ENCODE results near the gene LPAR1. TPM values are rescaled to one million over a fixed set of nuclear protein-coding genes. Genes with fewer than 3 reads are reported as not detected.

LPAR1 gene
- total and polyA plus RNA-seq, 2 of the 8 experiments (the other 6 are each of a cell fraction or from before 2014, with no cell fraction given): 3.4 to 5.1 TPM

DNA sequence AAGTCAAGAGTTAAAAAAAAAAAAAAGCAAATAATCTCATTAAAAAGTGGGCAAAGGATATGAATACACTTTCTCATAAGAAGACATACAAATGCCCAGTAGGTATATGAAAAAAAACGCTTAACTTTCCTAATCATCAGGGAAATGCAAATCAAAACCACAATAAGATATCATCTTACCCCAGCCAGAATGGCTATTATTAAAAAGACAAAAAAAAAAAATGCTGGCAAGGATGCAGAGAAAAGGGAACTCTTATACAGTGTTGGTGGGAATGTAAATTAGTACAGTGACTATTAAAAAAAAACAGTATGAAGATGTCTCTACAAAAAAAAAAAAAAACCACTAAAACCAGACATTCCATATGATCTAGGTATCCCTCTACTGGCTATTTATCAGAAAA is 79.4 kb downstream of the LPAR1 start:
- no peak overlapping the region for H3K4me2 ChIP-seq (ENCODE audit: insufficient read depth in 1 of 2, low read depth in 2 of 2, low read length in 2 of 2)
- FAIRE-seq: no peak
- WGBS, 2 experiments (ENCODE audit: extremely low coverage in 1 of 2, insufficient coverage in 1 of 2, insufficient read length in 1 of 2, insufficient replicate concordance in 2 of 2, low coverage in 1 of 2, low lambda C conversion rate in 2 of 2, missing lambda C conversion rate in 1 of 2): 100% methylated on average over 1 of the region's 1 CpG; no CpG with 5 or more reads in 1 of the 2 experiments
- no peaks in the 10 kb centered on the region for H3K23me2 ChIP-seq (ENCODE audit: low read depth, low read length)
- H3K18ac ChIP-seq (ENCODE audit: extremely low read depth, low read length): no peak overlapping the region
- ChIA-PET POLR2A (ENCODE audit: partially characterized antibody) (no interaction called here), CTCF (ENCODE audit: partially characterized antibody) (no interaction called here)
- no peak overlapping the region for H3K14ac ChIP-seq (ENCODE audit: insufficient read length)
- DNase-seq (ENCODE audit: low read depth in 1 of 2, low spot score in 2 of 2): no peak
- no peak overlapping the region for H4K8ac ChIP-seq (ENCODE audit: extremely low read depth, insufficient read depth, low read length)
- H2AK5ac ChIP-seq (ENCODE audit: low read depth, low read length): no peak overlapping the region
- no peak overlapping the region for H3K4ac ChIP-seq (replicated peaks; ENCODE audit: insufficient read length, low read depth, low read length)
- H2BK20ac ChIP-seq (ENCODE audit: low read length): no peak overlapping the region
- no peak overlapping the region for H2AFZ ChIP-seq (ENCODE audit: low read length)
- no peak overlapping the region for H3K56ac ChIP-seq (replicated peaks; ENCODE audit: insufficient read length, low read depth, low read length)
- H3K27ac ChIP-seq (ENCODE audit: low read depth, low read length): no peak overlapping the region
- H3K4me1 ChIP-seq (replicated peaks in 1 of 4; ENCODE audit: control insufficient read depth in 3 of 4, insufficient read depth in 4 of 4, low read length in 3 of 4): no peaks in the 10 kb centered on the region
- H2BK120ac ChIP-seq (replicated peaks; ENCODE audit: low read depth, low read length): no peak overlapping the region
- H2BK15ac ChIP-seq (ENCODE audit: low read length): no peak overlapping the region
- H3K27me3 ChIP-seq (replicated peaks in 1 of 4; ENCODE audit: control insufficient read depth in 3 of 4, extremely low read depth in 1 of 4, insufficient read depth in 3 of 4, low read length in 3 of 4): no peaks in the 10 kb centered on the region
- no peak overlapping the region for H3K23ac ChIP-seq (ENCODE audit: insufficient read length)
- no peaks in the 10 kb centered on the region for H3K9me3 ChIP-seq (ENCODE audit: insufficient read depth in 2 of 2, low read depth in 1 of 2, low read length in 1 of 2)
- no peaks in the 10 kb centered on the region for H4K20me1 ChIP-seq (replicated peaks in 1 of 2; ENCODE audit: control insufficient read depth in 1 of 2, insufficient read depth in 2 of 2, low read length in 2 of 2)
- no peak overlapping the region for H4K91ac ChIP-seq (replicated peaks; ENCODE audit: insufficient read length, low read length)
- H4K5ac ChIP-seq (ENCODE audit: insufficient read length, low read depth, low read length): no peak overlapping the region
- H3K79me2 ChIP-seq (ENCODE audit: control insufficient read depth in 1 of 2, insufficient read depth in 2 of 2, low read length in 2 of 2): no peaks in the 10 kb centered on the region
- H2BK12ac ChIP-seq (ENCODE audit: low read depth, low read length): no peak overlapping the region
- no peak overlapping the region for H3K4me3 ChIP-seq (ENCODE audit: extremely low read depth in 1 of 4, insufficient read depth in 2 of 4, low read depth in 3 of 4, low read length in 4 of 4)
- H3K9ac ChIP-seq (replicated peaks in 1 of 4; ENCODE audit: extremely low read depth in 1 of 4, low read depth in 3 of 4, low read length in 3 of 4): no peak overlapping the region
- no peaks in the 10 kb centered on the region for H3K79me1 ChIP-seq (ENCODE audit: low read depth, low read length)
- no peaks in the 10 kb centered on the region for H3K36me3 ChIP-seq (ENCODE audit: control insufficient read depth in 2 of 4, insufficient read depth in 4 of 4, low read length in 3 of 4)
- H2BK5ac ChIP-seq (ENCODE audit: low read depth, low read length): no peak overlapping the region
- TF ChIP-seq FOSL1 (IDR thresholded peaks at IDR 0.05; ENCODE audit: insufficient read depth, low read depth, low read length): no peak
- TF ChIP-seq HDAC6 (IDR thresholded peaks at IDR 0.05; ENCODE audit: low read depth, low read length): no peak
- no peak for TF ChIP-seq JUND (IDR thresholded peaks at IDR 0.05; ENCODE audit: low read length)
- no peak for TF ChIP-seq POLR2AphosphoS5 (IDR thresholded peaks at IDR 0.05; ENCODE audit: low read depth, low read length)
- no peak for TF ChIP-seq TAF1 (IDR thresholded peaks at IDR 0.05; ENCODE audit: low read depth, low read length)
- TF ChIP-seq KDM5A (IDR thresholded peaks at IDR 0.05; ENCODE audit: low read length): no peak
- TF ChIP-seq BACH1 (IDR thresholded peaks at IDR 0.05; ENCODE audit: low read length): no peak
- TF ChIP-seq KDM1A (IDR thresholded peaks at IDR 0.05; ENCODE audit: borderline replicate concordance, low read length): no peak
- no peak for TF ChIP-seq SIX5 (IDR thresholded peaks at IDR 0.05; ENCODE audit: low read depth, low read length)
- no peak for TF ChIP-seq ASH2L (IDR thresholded peaks at IDR 0.05; ENCODE audit: low read length)
- TF ChIP-seq, protein P1, sequence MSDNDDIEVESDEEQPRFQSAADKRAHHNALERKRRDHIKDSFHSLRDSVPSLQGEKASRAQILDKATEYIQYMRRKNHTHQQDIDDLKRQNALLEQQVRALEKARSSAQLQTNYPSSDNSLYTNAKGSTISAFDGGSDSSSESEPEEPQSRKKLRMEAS (IDR thresholded peaks at IDR 0.05): no peak
- TF ChIP-seq GABPA (IDR thresholded peaks at IDR 0.05; ENCODE audit: borderline replicate concordance, insufficient read depth, low read length): no peak
- TF ChIP-seq RXRA (IDR thresholded peaks at IDR 0.05; ENCODE audit: insufficient read depth, low read depth, low read length): no peak
- TF ChIP-seq MAFK (IDR thresholded peaks at IDR 0.05; ENCODE audit: low read depth, low read length): no peak
- no peak for TF ChIP-seq SP4 (IDR thresholded peaks at IDR 0.05; ENCODE audit: low read length)
- TF ChIP-seq SAP30 (IDR thresholded peaks at IDR 0.05; ENCODE audit: insufficient read depth, insufficient replicate concordance, low read length): no peak
- TF ChIP-seq JUN (IDR thresholded peaks at IDR 0.05; ENCODE audit: low read depth, low read length): no peak
